SU-DHL-6 (cell line): Measurements from ENCODE around the gene BMPR1B.

ENCODE experiments used
- CTCF ChIP-seq: fragments of 200-600 bp; sonication (generic); IDR thresholded peaks from one replicate; pipeline ENCODE4 v1.5.1; 2017; ENCODE audit warnings: antibody characterized with exemption, mild to moderate bottlenecking, low read length, moderate library complexity; ENCODE audit not compliant: insufficient read depth, poor library complexity, severe bottlenecking
- EZH2phosphoT487 ChIP-seq: fragments of 200-600 bp; sonication (generic), shearing (Covaris generic); conservative IDR thresholded peaks from 2 replicates; pipeline ENCODE4 v1.6.1; 2018; ENCODE audit warnings: mild to moderate bottlenecking, antibody characterized with exemption, low read length, moderate library complexity, mixed read lengths

- TF ChIP-seq CTCF = no peak
- TF ChIP-seq EZH2phosphoT487 = no peak
Measured at GRCh38 chr4:94811643-94812042, 53.9 kb downstream of the BMPR1B start.
